DND-41 (cell line): ENCODE results near the gene DPP7.

Source experiments
- EZH2 ChIP-seq: IDR thresholded peaks from 3 replicates; pipeline ENCODE4 v1.6.1; 2012; ENCODE audit warnings: borderline replicate concordance, low read depth, mild to moderate bottlenecking, moderate library complexity, low read length, inconsistent platforms; ENCODE audit not compliant: severe bottlenecking
- TF ChIP-seq, protein P1 (sequence below): IDR thresholded peaks from 2 replicates; pipeline ENCODE4 v1.5.1; 2012; ENCODE audit warnings: borderline replicate concordance, low read length, moderate library complexity, mild to moderate bottlenecking; ENCODE audit not compliant: poor library complexity, severe bottlenecking; ENCODE audit errors: extremely low read depth

DNA sequence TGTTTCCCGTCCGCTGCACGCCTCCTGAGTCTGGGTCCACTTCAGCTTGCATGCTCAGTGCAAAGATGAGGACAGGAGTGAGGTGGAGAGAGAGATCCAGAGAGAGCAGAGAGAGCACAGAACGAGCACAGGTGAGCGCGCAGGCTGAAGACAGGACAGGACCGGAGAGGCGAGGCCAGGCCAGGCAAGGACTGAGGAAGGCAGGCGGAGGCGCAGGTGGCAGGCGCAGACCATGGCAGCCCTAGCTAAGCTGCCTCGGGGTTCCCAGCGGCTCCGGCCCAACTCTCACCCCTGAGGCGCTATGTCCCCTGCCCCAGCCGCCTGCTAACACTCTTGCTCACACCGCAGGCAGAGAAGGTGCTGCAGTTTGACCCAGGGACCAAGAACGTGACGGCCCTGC lies 34.1 kb upstream of the DPP7 start:
- TF ChIP-seq, protein P1, sequence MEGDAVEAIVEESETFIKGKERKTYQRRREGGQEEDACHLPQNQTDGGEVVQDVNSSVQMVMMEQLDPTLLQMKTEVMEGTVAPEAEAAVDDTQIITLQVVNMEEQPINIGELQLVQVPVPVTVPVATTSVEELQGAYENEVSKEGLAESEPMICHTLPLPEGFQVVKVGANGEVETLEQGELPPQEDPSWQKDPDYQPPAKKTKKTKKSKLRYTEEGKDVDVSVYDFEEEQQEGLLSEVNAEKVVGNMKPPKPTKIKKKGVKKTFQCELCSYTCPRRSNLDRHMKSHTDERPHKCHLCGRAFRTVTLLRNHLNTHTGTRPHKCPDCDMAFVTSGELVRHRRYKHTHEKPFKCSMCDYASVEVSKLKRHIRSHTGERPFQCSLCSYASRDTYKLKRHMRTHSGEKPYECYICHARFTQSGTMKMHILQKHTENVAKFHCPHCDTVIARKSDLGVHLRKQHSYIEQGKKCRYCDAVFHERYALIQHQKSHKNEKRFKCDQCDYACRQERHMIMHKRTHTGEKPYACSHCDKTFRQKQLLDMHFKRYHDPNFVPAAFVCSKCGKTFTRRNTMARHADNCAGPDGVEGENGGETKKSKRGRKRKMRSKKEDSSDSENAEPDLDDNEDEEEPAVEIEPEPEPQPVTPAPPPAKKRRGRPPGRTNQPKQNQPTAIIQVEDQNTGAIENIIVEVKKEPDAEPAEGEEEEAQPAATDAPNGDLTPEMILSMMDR: no peak
- no peak for TF ChIP-seq EZH2
